SK-N-SH (cell line): ENCODE measurements around the gene XAB2. TPM values are rescaled to one million over a fixed set of nuclear protein-coding genes. Genes with fewer than 3 reads are reported as not detected.

Experiments
- CTCF ChIA-PET: fragments of 300-600, 350-600 bp; formaldehyde crosslinking; extraction: SDS; loops from one replicate; lab custom pipeline; 2021; lab: Yijun Ruan, JAX
- POLR2A ChIA-PET: fragments of 350-600 bp; sonication (Branson Sonifier 250); formaldehyde crosslinking; extraction: SDS; loops from one replicate; lab custom pipeline; 2020; ENCODE audit warnings: antibody characterized with exemption, inconsistent platforms; lab: Yijun Ruan, JAX
- DNase-seq: peaks from one replicate; pipeline ENCODE4 v3.0.0; 2012
- H2AFZ ChIP-seq: fragments of 200-600 bp; sonication (generic); 2 replicates; pipeline ENCODE4 v1.8.1; 2016; ENCODE audit warnings: antibody characterized with exemption, mild to moderate bottlenecking, low read depth
- H3F3A ChIP-seq: fragments of 200-600 bp; sonication (generic); replicated peaks from 2 replicates; pipeline ENCODE3; 2016; ENCODE audit warnings: antibody characterized with exemption, mild to moderate bottlenecking; ENCODE audit not compliant: insufficient read depth
- H3K27ac ChIP-seq, 2 experiments: fragments of 200-500 bp in 1 of 2; fragments of 200-600 bp in 1 of 2; sonication (Bioruptor generic) in 1 of 2; sonication (generic), shearing (Covaris generic) in 1 of 2; 2 replicates each; pipeline versions ENCODE4 v1.5.1 to v1.6.1; 2014 to 2016; ENCODE audit warnings: low read depth in 2 of 2, inconsistent platforms in 1 of 2, low read length in 1 of 2, mild to moderate bottlenecking in 1 of 2, mixed read lengths in 1 of 2
- H3K27me3 ChIP-seq: fragments of 200-600 bp; sonication (generic), shearing (Covaris generic); 2 replicates; pipeline ENCODE4 v1.6.1; 2016; ENCODE audit warnings: mixed run types; ENCODE audit not compliant: insufficient read depth
- H3K36me3 ChIP-seq, 2 experiments: fragments of 200-500 bp in 1 of 2; fragments of 200-600 bp in 1 of 2; sonication (Bioruptor generic) in 1 of 2; sonication (generic) in 1 of 2; replicated peaks in 1 of 2; 2 replicates each; pipeline versions ENCODE3 to v1.5.1; 2014 to 2016; ENCODE audit warnings: low read length in 1 of 2, mild to moderate bottlenecking in 1 of 2; ENCODE audit not compliant: insufficient read depth in 2 of 2, control insufficient read depth in 1 of 2
- H3K4me1 ChIP-seq, 2 experiments: fragments of 200-500 bp in 1 of 2; fragments of 200-600 bp in 1 of 2; sonication (Bioruptor generic) in 1 of 2; sonication (generic), shearing (Covaris generic) in 1 of 2; 2 replicates each; pipeline versions ENCODE4 v1.5.1 to v1.6.1; 2014 to 2016; ENCODE audit warnings: low read depth in 1 of 2, low read length in 1 of 2, mixed run types in 1 of 2; ENCODE audit not compliant: insufficient read depth in 2 of 2, control insufficient read depth in 1 of 2
- H3K4me2 ChIP-seq: fragments of 200-600 bp; sonication (generic), shearing (Covaris generic); 2 replicates; pipeline ENCODE4 v1.6.1; 2017; ENCODE audit warnings: mixed run types
- H3K4me3 ChIP-seq, 2 experiments: fragments of 200-500 bp in 1 of 2; fragments of 200-600 bp in 1 of 2; sonication (Bioruptor generic) in 1 of 2; sonication (generic), shearing (Covaris generic) in 1 of 2; 2 replicates each; pipeline versions ENCODE4 v1.5.1 to v1.8.1; 2014 to 2016; ENCODE audit warnings: low read depth in 2 of 2, inconsistent platforms in 1 of 2, low read length in 1 of 2, mild to moderate bottlenecking in 1 of 2, mixed read lengths in 1 of 2, moderate library complexity in 1 of 2
- H3K79me2 ChIP-seq: fragments of 200-600 bp; sonication (generic); 2 replicates; pipeline ENCODE4 v1.8.1; 2017; ENCODE audit warnings: mild to moderate bottlenecking; ENCODE audit not compliant: insufficient read depth
- H3K9ac ChIP-seq: fragments of 200-600 bp; sonication (generic); 2 replicates; pipeline ENCODE4 v1.6.1; 2017; ENCODE audit warnings: mixed run types
- H3K9me2 ChIP-seq: fragments of 200-600 bp; sonication (generic); 2 replicates; pipeline ENCODE4 v1.6.1; 2017; ENCODE audit warnings: mixed run types
- H3K9me3 ChIP-seq: fragments of 200-600 bp; sonication (generic); 2 replicates; pipeline ENCODE4 v1.6.1; 2017; ENCODE audit warnings: mixed run types, mild to moderate bottlenecking, moderate library complexity
- H4K20me1 ChIP-seq: fragments of 200-600 bp; sonication (generic); 2 replicates; pipeline ENCODE4 v1.6.1; 2017; ENCODE audit warnings: mild to moderate bottlenecking, mixed run types; ENCODE audit not compliant: insufficient read depth
- CHD2 ChIP-seq: fragments of 150-350 bp; IDR thresholded peaks from 2 replicates; pipeline ENCODE4 v1.6.1; 2018; ENCODE audit warnings: low read length; ENCODE audit not compliant: partially characterized antibody
- ELF1 ChIP-seq: IDR thresholded peaks from 2 replicates; pipeline ENCODE4 v1.4.0; 2012
- EZH2phosphoT487 ChIP-seq: fragments of 200-600 bp; sonication (generic); IDR thresholded peaks from 2 replicates; pipeline ENCODE4 v1.6.1; 2017; ENCODE audit warnings: low read depth, mixed run types, mild to moderate bottlenecking, antibody characterized with exemption, moderate library complexity, borderline replicate concordance
- FOXM1 ChIP-seq: IDR thresholded peaks from 2 replicates; pipeline ENCODE4 v1.4.0; 2012; ENCODE audit warnings: low read depth, mild to moderate bottlenecking
- GABPA ChIP-seq: IDR thresholded peaks from 2 replicates; pipeline ENCODE4 v1.4.0; 2012; ENCODE audit warnings: low read depth, mild to moderate bottlenecking
- JUND ChIP-seq: IDR thresholded peaks from 2 replicates; pipeline ENCODE4 v1.4.0; 2012
- MAX ChIP-seq: IDR thresholded peaks from 2 replicates; pipeline ENCODE4 v1.4.0; 2012; ENCODE audit warnings: low read depth
- MEF2A ChIP-seq: IDR thresholded peaks from 2 replicates; pipeline ENCODE4 v1.4.0; 2012; ENCODE audit warnings: low read depth, borderline replicate concordance
- NRF1 ChIP-seq: IDR thresholded peaks from 2 replicates; pipeline ENCODE4 v1.6.1; 2012; ENCODE audit warnings: low read depth, mild to moderate bottlenecking, low read length
- PBX3 ChIP-seq: IDR thresholded peaks from 2 replicates; pipeline ENCODE4; 2012
- RCOR1 ChIP-seq: fragments of 150-350 bp; IDR thresholded peaks from 2 replicates; pipeline ENCODE4 v1.6.1; 2017; ENCODE audit warnings: antibody characterized with exemption, low read length
- RXRA ChIP-seq: IDR thresholded peaks from 2 replicates; pipeline ENCODE4 v1.4.0; 2012; ENCODE audit warnings: low read depth, mild to moderate bottlenecking, borderline replicate concordance
- TCF12 ChIP-seq: IDR thresholded peaks from 2 replicates; pipeline ENCODE4 v1.4.0; 2012
- TEAD4 ChIP-seq: IDR thresholded peaks from 2 replicates; pipeline ENCODE4 v1.4.0; 2012; ENCODE audit warnings: mild to moderate bottlenecking, borderline replicate concordance; ENCODE audit not compliant: insufficient read depth
- USF2 ChIP-seq: fragments of 150-350 bp; IDR thresholded peaks from 2 replicates; pipeline ENCODE4 v1.6.1; 2017; ENCODE audit warnings: antibody characterized with exemption, low read length, low read depth, borderline replicate concordance
- YY1 ChIP-seq: IDR thresholded peaks from 2 replicates; pipeline ENCODE4 v1.4.0; 2012; ENCODE audit warnings: low read depth, mild to moderate bottlenecking
- ZBTB33 ChIP-seq: IDR thresholded peaks from 2 replicates; pipeline ENCODE4 v1.4.0; 2012; ENCODE audit warnings: low read depth, borderline replicate concordance
- WGBS: methylation state at CpG from one replicate; pipeline ENCODE4 v1.1.6; 2017; ENCODE audit warnings: low lambda C conversion rate; 5-methylcytosine and 5-hydroxymethylcytosine counted together
- polyA plus RNA-seq, 3 experiments: library from polyadenylated mRNA; depleted of rRNA; stranded (reverse); fragments of >200 nt; gene quantifications; 2 replicates each; pipeline ENCODE4 v1.2.3, GENCODE V29; 2012

The XAB2 gene
- polyA plus RNA-seq, 1 of the 3 experiments (the other 2 are of a cell fraction), result 43.3 TPM

- WGBS, result 32% methylated on average over 15 of the region's 15 CpGs
- Histone ChIP-seq H3K9ac (no peak overlapping the region), H4K20me1 (no peaks in the 10 kb centered on the region), H3K9me3 (no peaks in the 10 kb centered on the region), H3K4me1 (peaks cover 0 to 3% of the 10 kb centered on the region in 2 experiments; a peak in 1 of 4 replicates), H3K9me2 (no peaks in the 10 kb centered on the region), H3K36me3 (no peaks in the 10 kb centered on the region), H3K27ac (no peak overlapping the region), H3K27me3 (peaks cover 51% of the 10 kb centered on the region), H3K4me2 (no peak overlapping the region), H2AFZ (no peak overlapping the region), H3K4me3 (no peak overlapping the region)
- TF ChIP-seq TCF12 (no peak), EZH2phosphoT487 (no peak), PBX3 (no peak), YY1 (no peak), MEF2A (no peak), RCOR1 (no peak), ELF1 (no peak), USF2 (no peak), GABPA (no peak), FOXM1 (no peak), MAX (no peak), RXRA (no peak), TEAD4 (no peak), ZBTB33 (no peak), JUND (no peak), NRF1 (no peak), CHD2 (no peak)
- TF ChIP-seq, all 33 proteins: peak for 0
- Histone ChIP-seq H3K79me2 (no peaks in the 10 kb centered on the region), H3F3A (no peaks in the 10 kb centered on the region)
- CTCF ChIA-PET, result interaction anchor here (1.9 to 5.7 kb wide), 2 partner anchors 32 to 80 kb away, joined by 11 to 43 read pairs; partner anchors contain the start of gene TRAPPC5
- no peak for DNase-seq
- POLR2A ChIA-PET, result no interaction called here
Measured at GRCh38 chr19:7648265-7649014, 19.1 kb upstream of the XAB2 start.
